ENCODE data around the gene CENPX.

CENPX gene

DNA sequence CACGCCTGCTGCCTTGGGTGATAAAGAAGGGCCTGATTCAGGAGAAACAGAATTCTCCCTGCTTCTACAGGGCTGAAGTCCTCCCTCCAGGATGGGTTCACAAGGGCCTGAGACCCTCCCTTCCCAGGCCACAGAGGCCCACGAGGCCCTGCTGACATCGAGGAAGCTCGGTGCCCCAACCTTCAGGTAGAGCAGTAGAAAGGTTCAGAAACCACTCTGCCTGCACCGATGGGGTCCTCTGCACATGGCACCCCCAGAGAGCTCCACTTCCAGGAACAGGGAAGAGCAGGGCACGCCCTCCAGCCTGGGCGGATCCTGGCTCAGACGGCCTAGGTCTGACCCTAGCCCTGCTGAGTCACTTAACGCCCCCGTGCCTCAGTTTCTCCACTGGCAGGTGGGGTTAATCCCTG, 773 bp downstream of the CENPX start:
- DNase-seq = no peak

DNA sequence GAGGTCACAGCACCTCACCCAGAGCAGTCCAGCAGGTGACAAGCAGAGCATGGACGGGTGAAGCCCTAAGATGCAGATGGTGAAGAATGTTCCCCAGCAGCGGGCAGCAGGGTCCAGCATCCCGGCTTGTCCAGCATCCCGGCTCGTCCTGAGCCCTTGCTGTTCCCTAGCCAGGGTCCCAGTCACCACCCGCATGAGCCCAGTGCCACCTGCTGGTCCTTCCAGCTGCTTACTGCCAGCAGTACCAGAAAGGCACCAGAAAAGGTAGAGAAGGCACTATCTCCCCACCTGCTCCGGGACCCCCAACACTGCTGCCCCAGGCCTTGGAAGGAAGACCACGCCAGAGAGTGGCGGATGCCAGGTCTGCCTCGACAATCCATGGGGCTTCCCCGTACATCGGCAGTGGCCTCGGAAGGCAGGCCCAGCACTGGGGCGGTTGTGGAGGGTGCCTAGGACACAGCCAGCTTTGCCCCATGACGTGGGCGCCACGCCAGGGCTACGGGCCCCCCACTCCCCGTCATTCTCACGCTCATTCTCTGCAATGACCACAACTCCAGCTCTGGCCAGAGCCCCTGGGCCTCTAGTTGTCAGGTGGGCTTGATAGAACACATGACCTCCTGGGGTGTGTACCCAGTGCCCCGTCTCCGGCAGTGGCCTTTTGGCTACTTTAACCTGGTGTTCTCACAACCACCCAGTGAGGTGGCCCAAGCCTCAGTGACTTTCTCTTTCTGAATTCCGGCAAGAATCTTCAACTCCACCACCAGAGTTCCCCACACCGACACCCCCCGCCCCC, 1.4 kb downstream of the CENPX start:
- DNase-seq = peak; percentile 10

DNA sequence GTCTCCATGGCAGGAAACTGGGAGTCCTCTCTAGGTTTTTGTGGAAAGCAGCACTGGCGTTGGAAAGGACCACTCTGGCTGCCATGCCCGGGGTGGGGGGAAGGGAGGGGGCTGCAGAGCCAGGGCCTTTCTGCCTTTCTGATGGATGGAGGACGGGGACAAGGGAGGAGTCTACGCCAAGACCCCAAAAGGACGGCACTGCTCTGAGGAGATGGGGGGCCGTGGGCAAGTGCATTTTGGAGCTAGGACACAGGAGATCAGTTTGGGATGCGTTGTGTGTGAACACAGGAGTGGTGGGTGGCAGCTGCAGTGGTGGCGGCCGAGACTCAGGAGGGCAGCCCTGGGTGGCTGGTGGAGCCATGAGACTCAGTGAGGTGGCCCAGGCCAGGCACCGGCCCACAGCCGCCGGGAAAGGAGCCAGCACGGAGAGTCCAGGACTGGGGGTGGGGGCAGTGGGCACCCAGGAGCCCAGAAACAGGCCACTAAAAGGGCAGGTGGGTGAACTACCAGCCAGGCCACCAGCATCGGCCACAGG, 2.0 kb downstream of the CENPX start:
- no peak for DNase-seq

DNA sequence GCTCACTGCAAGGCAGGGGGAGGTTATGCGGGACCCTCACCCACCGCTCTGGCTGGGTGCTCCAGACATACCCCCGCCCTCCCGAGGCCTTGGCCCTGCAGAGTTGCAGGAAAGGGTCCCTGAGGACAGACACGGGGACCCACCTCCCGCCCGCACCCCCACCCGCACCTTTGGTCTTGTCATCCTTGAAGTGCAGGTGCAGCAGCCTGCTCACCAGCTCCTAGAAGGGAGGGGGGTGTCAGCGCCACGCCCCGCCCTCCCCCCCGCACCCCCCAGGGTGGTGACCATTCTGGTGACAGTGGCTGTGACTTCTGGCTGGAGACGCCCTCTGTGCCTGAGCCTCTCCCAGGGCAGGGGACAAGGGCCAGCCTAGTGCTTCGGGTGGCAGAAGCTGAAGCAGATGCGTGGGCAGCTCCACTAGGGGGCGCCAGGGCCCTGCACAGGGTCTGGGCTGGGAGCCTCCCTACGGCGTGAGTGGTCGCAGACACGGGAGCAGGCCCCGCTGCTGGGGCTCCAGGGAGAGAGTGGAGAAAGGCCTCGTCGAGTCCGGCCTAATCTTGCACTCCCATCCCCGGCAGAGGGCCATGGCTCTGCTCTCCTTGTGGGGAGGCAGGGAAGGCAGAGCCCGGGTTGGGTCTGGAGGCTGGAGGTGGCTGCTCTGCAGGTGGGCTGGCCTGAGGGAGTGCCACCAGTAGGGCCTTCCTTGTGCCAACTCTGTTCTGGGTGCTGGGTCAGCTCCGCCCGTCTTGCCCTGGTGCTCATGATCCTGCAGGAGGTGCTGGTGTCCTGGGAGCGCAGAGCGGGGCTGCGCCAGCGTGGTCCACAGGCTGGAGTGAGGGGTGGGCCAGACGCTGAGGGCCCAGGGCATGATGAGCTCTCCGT, 2.7 kb downstream of the CENPX start:
- no peak for DNase-seq

DNA sequence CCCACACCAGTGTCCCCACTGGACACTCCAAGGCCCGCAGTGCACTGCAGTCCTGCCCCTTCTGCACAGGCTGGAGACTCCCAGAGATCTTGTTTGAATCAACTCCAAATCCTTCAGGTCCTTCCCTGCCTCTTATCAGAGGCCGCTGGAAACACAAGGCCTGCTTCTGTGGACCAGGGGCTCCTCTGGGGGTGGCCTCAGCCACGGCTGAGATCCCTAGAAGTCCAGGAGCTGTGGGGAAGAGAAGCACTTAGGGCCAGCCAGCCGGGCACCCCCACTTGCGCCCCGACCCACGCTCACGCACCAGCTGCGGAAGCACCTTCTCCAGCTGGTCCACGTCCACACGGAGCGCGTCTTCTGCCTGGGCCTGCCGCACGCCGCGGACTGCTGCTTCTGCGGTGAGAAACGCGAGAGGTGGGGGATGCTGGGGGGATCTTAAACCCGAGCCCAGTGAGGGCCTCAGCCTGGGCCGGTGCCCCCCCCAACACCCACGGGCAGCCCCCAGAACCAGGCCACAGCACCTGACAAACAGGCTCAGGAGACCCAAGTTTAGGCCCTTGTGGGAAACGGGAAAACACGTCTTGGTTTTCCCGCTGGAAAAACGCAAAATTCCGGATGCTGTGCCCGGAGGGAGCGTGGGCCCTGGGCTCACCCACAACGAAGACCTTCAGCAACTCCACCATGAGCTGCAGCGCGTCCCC, 3.5 kb downstream of the CENPX start:
- no peak for DNase-seq

GRCh38 chr17:82018152-82018988, 4.3 kb downstream of the CENPX start:
- DNase-seq = no peak

DNA sequence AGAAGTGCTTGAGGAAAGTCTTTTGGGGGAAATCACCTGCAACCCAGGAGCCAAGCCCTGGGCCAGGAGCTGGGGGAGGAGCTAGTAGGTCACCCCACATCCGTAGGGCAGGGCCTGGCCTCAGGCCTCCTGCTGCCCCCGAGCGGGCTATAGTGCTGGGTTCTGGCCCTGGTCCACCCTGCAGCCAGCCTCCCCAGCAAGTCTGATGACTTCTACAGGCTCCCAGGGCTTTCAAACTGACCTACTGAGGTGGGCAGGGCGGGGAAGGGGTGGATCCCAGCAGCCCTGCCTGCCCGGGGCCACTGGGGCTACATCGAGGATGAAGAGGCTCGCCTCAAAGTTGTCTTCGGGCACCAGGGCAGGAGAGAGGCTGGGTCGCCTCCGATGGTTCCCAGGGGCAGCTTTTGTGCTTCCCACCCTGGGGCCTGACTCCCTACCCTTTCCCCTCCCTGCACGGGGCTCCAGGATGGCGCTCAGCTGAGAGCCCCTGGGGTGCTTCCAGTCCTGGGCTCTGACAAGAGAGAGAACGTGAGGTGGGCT, 5.0 kb downstream of the CENPX start:
- no peak for DNase-seq

GRCh38 chr17:82016875-82017459, 5.7 kb downstream of the CENPX start:
- no peak for DNase-seq

GRCh38 chr17:82016061-82016874, 6.4 kb downstream of the CENPX start:
- DNase-seq = no peak

DNA sequence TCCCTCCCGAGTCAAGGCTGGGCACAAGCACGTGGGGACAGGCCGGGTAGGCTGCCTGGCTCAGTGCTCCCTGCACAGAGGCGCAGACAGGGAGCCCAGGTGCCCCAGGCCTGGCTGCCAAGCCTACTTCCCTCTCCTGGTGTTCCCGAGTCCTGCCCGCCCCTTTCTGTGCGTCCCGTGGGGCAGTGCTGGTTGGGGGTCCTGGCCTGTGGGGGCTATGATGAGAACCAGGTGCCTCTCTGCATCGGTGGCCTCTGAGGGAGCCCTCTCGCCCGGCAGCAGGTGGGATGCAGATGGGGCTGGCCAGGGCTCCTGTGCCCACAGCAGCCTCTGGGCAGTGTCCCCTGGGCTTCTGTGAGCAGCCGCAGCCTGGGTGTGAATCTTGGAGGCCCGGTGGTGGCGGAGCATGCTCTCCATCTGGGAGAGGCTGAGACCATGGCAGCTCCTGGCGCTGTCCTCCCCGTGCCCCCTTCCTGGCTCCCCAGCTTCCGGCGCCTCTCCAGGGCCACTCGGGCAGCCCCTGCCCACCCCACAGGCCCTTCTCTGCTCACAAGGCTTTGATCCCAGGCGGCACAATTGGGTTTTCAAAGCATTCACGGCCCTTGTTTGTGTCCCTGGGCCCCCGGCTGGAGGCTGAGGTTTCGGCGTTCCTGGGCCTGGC, 7.2 kb downstream of the CENPX start:
- DNase-seq = no peak

DNA sequence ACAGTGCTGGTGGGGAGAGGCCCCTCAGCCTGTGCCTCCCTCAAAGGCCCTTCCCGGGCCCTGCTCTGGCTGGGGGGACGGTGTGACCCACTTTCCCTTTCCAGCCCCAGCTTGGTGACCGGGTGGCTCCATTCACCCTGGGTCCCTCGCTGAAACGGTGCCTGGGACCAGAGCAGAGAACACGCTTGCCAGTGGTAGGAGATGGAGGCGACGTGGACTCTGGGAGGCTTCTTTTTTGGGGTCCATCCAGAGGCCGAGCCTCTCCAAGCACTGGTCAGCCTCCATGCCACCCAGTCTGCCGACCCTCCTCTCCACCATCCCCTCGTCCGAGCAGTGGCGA, 7.7 kb downstream of the CENPX start:
- DNase-seq = no peak

DNA sequence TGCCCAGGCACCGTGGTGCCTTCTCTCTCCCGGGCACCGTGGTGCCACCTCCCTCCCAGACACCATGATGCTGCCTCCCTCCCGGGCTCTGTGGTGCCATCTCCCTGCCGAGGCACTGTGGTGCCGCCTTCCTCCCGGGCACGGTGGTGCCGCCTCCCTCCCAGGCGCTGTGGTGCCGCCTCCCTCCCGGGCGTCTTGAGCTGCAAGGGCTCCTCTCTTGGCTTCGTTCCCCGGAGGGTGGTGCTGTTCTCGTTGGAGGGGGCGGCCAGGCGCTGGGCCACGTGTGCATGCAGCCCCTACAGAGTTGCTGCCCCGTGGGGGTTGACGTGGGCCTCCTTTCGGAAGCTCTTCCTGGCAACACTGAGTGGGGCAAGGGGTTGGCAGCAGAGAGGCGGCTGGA, 8.2 kb downstream of the CENPX start:
- DNase-seq = no peak

GRCh38 chr17:82013772-82014321, 8.8 kb downstream of the CENPX start:
- no peak for DNase-seq

DNA sequence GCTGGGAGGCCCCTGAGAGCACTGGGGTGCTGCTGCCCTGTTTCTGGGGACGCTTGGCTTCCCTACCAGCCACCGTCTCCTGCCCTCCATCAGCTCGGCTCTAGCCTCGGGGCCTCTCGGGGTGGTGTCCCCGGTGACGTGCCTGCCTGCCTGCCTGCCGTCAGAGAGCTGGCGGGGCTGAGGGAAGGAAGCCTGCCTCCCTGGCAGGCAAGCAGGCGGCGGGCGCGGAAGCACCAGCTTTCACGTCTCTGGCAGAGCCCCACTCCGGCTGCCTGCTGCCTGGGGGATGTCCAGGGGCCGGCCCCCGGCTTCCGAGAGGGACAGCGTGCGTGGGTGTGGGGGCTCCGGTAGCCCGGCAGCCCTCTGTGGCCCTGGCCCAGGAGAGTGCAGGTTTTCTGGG, 9.3 kb downstream of the CENPX start:
- DNase-seq = no peak

DNA sequence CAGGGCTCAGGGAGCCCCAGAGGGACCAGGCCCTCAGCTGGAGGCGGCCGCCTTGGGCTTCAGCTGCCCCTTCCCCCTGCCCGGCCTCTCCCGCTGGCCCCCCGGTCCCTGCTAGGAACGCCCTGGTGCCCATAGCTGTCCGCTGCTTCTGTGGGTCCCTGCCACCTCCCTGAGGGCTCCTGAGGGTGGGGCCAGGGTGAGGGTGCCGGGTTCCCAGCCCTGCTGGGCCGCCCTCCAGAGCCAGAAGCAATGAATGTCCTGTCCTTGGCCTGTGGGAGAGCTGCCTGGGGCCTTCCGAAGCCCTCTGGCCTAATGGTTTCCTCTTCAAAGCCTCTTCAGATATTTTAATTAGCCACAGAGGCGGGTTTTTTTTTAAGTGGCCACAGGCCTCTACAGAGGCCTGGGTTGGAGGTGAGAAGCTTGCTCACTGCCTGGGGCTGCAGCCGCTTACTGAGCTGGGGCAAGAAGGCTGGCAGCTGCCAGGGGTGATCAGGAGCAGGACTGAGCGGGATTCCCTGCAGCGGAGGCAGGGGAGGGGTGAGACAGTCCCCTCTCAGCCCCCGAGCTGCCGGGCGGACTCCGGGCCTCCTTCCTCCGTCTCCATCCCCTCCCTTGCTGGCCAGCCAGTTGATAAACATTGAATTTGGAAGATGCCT, 9.9 kb downstream of the CENPX start:
- DNase-seq = no peak

DNA sequence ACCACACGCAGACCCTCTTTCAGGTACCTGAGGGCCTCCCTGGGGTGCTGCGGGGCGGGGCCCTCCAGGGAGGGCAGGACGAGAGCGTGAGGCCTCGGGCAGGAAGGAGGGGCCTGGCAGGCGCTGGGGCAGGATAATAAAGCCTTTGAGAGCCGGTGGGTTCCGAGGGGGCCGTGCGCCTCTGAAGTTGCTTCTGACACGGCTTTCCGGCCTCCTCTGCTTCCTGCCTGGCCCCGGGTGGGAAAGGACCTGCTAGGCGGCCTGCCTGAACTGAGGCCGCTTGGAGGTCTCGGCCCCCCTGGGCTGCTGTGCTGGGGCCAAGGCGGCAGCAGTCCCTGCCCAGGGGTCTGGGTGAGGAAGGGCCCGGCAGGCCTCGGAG, 10.4 kb downstream of the CENPX start:
- no peak for DNase-seq

- no peak for DNase-seq
Observed at GRCh38 chr17:82011617-82012187, 11.0 kb downstream of the CENPX start.

- DNase-seq = no peak
Observed at GRCh38 chr17:82010575-82011525, 11.8 kb downstream of the CENPX start.
